ENCODE data around the gene SRC. TPM values are rescaled to one million over a fixed set of nuclear protein-coding genes. Genes with fewer than 3 reads are reported as not detected.
A peak's percentile ranks its signal among the peaks of the same experiment; 100 is the strongest.

SRC gene
- polyA plus RNA-seq, 1 of the 3 experiments (the other 2 are of a cell fraction): 23.8 TPM

DNA sequence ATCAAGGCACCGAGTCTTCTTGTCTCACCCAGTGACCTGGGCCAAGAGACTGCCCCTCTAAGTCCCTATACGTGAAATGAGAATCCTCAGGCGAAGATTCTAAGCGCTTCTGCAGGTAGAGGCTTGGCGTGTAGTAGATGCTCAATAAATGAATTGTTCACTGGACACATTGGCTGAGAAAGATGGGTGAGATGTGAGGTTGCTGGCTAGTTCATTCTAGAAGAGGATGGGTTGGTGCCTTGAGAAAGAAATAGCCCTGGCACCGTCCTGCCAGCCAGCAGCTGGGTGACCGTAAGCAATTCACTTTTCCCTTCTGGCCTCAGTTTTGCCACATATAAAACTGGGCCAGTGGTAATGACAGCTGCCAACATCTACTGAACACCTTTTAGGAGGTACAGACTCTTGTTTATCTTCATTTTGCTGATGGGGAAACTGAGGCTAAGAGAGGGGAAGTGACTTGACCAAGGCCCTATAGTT, 1.4 kb downstream of the SRC start (continued):
- TF ChIP-seq EP300 (IDR thresholded peaks at IDR 0.05; ENCODE audit: borderline replicate concordance in 1 of 2, low read depth in 1 of 2, low read length in 1 of 2): no peak

DNA sequence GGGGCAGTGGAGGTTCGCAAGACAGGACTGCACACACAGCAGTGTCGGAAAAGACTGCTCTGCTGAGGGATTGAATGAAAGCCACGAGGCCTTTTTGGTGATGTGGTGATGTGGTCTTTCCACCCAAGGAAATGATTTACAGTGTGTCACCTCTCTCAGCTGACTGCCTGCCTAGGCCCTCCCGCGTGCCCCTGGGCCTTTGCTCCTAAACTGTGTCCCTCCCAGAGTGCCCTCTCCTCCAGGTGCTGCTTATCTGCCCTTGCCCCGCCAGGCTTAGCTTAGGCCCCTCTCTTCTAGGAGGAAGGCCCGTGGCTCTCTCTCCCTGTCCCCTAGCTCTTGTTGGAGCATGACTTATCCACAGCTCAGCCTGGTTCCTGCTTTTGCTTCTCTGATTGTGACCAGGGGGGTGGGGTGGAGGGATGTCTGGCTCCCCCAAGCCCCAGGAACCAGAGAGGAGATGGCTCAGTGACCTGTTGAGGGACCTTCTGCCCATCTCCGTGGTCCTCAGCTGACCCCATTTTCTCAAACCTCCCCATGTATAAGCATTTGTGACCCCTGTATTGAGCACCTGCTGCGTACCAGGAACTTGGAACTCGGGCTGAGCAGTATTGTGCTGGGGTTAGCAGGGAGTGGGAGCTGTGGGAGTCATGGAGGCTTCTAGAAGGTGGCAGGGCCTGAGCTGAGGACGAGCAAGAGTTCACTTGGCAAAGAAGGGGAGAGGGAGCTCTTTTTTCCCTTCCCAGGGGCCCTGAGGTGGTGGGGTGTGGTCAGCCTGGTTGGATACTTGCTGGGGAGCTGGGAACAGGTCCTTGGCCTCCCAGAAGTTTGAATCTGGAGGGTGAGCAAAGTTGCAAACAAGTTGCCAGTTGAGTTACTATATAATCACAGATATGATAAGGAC, 2.2 kb downstream of the SRC start:
- ChIA-PET POLR2A (interaction anchor here (1.5 to 1.6 kb wide), 2 partner anchors 9 to 59 kb away, joined by 5 to 6 read pairs; partner anchors contain the start of gene MANBAL), CTCF (interaction anchor here (0.6 to 3.1 kb wide), 5 partner anchors 16 to 1326 kb away, joined by 3 to 20 read pairs (median 4); no protein-coding TSS in a partner anchor)
- Histone ChIP-seq H3K27ac (ENCODE audit: low read depth in 2 of 2, low read length in 1 of 2) (peak overlapping the region in 1 of 2 experiments; percentile 88; a peak in 2 of 4 replicates), H2AFZ (ENCODE audit: low read depth) (no peak overlapping the region), H3K36me3 (replicated peaks in 1 of 2; ENCODE audit: control insufficient read depth in 1 of 2, insufficient read depth in 2 of 2, low read length in 1 of 2) (peaks cover 0 to 12% of the 10 kb centered on the region in 2 experiments), H3K9me2 (no peaks in the 10 kb centered on the region), H3K4me2 (no peak overlapping the region), H3K4me3 (ENCODE audit: low read depth in 2 of 2, low read length in 1 of 2) (no peak overlapping the region; a peak in 1 of 4 replicates), H3K27me3 (ENCODE audit: insufficient read depth) (no peaks in the 10 kb centered on the region), H3K79me2 (ENCODE audit: insufficient read depth) (peaks cover 73% of the 10 kb centered on the region), H3F3A (replicated peaks; ENCODE audit: insufficient read depth) (peaks cover 17% of the 10 kb centered on the region), H4K20me1 (ENCODE audit: insufficient read depth) (peaks cover 25% of the 10 kb centered on the region), H3K9me3 (no peaks in the 10 kb centered on the region), H3K9ac (no peak overlapping the region), H3K4me1 (ENCODE audit: control insufficient read depth in 1 of 2, insufficient read depth in 2 of 2, low read depth in 1 of 2, low read length in 1 of 2) (peaks cover 4 to 61% of the 10 kb centered on the region in 2 experiments; a peak in 3 of 4 replicates)
- DNase-seq: peak; percentile 26
- 76% methylated on average over 11 of the region's 11 CpGs for WGBS (ENCODE audit: low lambda C conversion rate)
- TF ChIP-seq, protein P1, sequence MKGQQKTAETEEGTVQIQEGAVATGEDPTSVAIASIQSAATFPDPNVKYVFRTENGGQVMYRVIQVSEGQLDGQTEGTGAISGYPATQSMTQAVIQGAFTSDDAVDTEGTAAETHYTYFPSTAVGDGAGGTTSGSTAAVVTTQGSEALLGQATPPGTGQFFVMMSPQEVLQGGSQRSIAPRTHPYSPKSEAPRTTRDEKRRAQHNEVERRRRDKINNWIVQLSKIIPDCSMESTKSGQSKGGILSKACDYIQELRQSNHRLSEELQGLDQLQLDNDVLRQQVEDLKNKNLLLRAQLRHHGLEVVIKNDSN (IDR thresholded peaks at IDR 0.05; ENCODE audit: borderline replicate concordance, low read depth): no peak
- TF ChIP-seq, protein P2, sequence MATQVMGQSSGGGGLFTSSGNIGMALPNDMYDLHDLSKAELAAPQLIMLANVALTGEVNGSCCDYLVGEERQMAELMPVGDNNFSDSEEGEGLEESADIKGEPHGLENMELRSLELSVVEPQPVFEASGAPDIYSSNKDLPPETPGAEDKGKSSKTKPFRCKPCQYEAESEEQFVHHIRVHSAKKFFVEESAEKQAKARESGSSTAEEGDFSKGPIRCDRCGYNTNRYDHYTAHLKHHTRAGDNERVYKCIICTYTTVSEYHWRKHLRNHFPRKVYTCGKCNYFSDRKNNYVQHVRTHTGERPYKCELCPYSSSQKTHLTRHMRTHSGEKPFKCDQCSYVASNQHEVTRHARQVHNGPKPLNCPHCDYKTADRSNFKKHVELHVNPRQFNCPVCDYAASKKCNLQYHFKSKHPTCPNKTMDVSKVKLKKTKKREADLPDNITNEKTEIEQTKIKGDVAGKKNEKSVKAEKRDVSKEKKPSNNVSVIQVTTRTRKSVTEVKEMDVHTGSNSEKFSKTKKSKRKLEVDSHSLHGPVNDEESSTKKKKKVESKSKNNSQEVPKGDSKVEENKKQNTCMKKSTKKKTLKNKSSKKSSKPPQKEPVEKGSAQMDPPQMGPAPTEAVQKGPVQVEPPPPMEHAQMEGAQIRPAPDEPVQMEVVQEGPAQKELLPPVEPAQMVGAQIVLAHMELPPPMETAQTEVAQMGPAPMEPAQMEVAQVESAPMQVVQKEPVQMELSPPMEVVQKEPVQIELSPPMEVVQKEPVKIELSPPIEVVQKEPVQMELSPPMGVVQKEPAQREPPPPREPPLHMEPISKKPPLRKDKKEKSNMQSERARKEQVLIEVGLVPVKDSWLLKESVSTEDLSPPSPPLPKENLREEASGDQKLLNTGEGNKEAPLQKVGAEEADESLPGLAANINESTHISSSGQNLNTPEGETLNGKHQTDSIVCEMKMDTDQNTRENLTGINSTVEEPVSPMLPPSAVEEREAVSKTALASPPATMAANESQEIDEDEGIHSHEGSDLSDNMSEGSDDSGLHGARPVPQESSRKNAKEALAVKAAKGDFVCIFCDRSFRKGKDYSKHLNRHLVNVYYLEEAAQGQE (IDR thresholded peaks at IDR 0.05; ENCODE audit: low read depth, low read length): no peak
- TF ChIP-seq GABPA (IDR thresholded peaks at IDR 0.05; ENCODE audit: low read depth) (no peak), SMC3 (IDR thresholded peaks at IDR 0.05; ENCODE audit: low read depth, low read length) (no peak), EZH2phosphoT487 (IDR thresholded peaks at IDR 0.05; ENCODE audit: borderline replicate concordance, low read depth) (no peak), TEAD4 (IDR thresholded peaks at IDR 0.05; ENCODE audit: borderline replicate concordance, insufficient read depth) (no peak), TCF12 (IDR thresholded peaks at IDR 0.05) (no peak), MXI1 (IDR thresholded peaks at IDR 0.05; ENCODE audit: low read depth, low read length) (no peak), FOSL2 (IDR thresholded peaks at IDR 0.05; ENCODE audit: borderline replicate concordance, low read depth) (no peak), RAD21 (IDR thresholded peaks at IDR 0.05; ENCODE audit: low read length) (no peak), FOXM1 (IDR thresholded peaks at IDR 0.05; ENCODE audit: low read depth) (no peak), EP300 (IDR thresholded peaks at IDR 0.05; ENCODE audit: borderline replicate concordance in 1 of 2, low read depth in 1 of 2, low read length in 1 of 2) (no peak), RXRA (IDR thresholded peaks at IDR 0.05; ENCODE audit: borderline replicate concordance, low read depth) (no peak)
- TF ChIP-seq, protein P3, sequence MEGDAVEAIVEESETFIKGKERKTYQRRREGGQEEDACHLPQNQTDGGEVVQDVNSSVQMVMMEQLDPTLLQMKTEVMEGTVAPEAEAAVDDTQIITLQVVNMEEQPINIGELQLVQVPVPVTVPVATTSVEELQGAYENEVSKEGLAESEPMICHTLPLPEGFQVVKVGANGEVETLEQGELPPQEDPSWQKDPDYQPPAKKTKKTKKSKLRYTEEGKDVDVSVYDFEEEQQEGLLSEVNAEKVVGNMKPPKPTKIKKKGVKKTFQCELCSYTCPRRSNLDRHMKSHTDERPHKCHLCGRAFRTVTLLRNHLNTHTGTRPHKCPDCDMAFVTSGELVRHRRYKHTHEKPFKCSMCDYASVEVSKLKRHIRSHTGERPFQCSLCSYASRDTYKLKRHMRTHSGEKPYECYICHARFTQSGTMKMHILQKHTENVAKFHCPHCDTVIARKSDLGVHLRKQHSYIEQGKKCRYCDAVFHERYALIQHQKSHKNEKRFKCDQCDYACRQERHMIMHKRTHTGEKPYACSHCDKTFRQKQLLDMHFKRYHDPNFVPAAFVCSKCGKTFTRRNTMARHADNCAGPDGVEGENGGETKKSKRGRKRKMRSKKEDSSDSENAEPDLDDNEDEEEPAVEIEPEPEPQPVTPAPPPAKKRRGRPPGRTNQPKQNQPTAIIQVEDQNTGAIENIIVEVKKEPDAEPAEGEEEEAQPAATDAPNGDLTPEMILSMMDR (IDR thresholded peaks at IDR 0.05): no peak
- TF ChIP-seq, protein P4, sequence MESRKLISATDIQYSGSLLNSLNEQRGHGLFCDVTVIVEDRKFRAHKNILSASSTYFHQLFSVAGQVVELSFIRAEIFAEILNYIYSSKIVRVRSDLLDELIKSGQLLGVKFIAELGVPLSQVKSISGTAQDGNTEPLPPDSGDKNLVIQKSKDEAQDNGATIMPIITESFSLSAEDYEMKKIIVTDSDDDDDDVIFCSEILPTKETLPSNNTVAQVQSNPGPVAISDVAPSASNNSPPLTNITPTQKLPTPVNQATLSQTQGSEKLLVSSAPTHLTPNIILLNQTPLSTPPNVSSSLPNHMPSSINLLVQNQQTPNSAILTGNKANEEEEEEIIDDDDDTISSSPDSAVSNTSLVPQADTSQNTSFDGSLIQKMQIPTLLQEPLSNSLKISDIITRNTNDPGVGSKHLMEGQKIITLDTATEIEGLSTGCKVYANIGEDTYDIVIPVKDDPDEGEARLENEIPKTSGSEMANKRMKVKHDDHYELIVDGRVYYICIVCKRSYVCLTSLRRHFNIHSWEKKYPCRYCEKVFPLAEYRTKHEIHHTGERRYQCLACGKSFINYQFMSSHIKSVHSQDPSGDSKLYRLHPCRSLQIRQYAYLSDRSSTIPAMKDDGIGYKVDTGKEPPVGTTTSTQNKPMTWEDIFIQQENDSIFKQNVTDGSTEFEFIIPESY (IDR thresholded peaks at IDR 0.05; ENCODE audit: borderline replicate concordance, low read depth): no peak
- TF ChIP-seq, protein P5, sequence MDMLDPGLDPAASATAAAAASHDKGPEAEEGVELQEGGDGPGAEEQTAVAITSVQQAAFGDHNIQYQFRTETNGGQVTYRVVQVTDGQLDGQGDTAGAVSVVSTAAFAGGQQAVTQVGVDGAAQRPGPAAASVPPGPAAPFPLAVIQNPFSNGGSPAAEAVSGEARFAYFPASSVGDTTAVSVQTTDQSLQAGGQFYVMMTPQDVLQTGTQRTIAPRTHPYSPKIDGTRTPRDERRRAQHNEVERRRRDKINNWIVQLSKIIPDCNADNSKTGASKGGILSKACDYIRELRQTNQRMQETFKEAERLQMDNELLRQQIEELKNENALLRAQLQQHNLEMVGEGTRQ (IDR thresholded peaks at IDR 0.05; ENCODE audit: borderline replicate concordance, low read depth, low read length): no peak
- TF ChIP-seq, protein P6, sequence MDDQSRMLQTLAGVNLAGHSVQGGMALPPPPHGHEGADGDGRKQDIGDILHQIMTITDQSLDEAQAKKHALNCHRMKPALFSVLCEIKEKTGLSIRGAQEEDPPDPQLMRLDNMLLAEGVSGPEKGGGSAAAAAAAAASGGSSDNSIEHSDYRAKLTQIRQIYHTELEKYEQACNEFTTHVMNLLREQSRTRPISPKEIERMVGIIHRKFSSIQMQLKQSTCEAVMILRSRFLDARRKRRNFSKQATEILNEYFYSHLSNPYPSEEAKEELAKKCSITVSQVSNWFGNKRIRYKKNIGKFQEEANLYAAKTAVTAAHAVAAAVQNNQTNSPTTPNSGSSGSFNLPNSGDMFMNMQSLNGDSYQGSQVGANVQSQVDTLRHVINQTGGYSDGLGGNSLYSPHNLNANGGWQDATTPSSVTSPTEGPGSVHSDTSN (IDR thresholded peaks at IDR 0.05): no peak

All from SK-N-SH (cell line).